Smooth muscle cell (in vitro differentiated cells): ENCODE results near the gene EIF4E1B. TPM values are rescaled to one million over a fixed set of nuclear protein-coding genes. Genes with fewer than 3 reads are reported as not detected.

Experiments
- DNase-seq: peaks from one replicate; lab custom pipeline; 2025; ENCODE audit not compliant: unreplicated experiment; lab: John Stamatoyannopoulos, UW
- H2AFZ ChIP-seq: fragments of 200-600 bp; sonication (generic); 2 replicates; pipeline ENCODE4 v1.6.0; 2016; ENCODE audit warnings: antibody characterized with exemption, low read depth, mild to moderate bottlenecking
- H3F3A ChIP-seq: fragments of 200-600 bp; sonication (generic); 2 replicates; pipeline ENCODE4 v1.6.0; 2017; ENCODE audit warnings: antibody characterized with exemption, low read depth
- H3K27ac ChIP-seq: fragments of 200-600 bp; sonication (generic); 2 replicates; pipeline ENCODE4 v1.5.1; 2016; ENCODE audit warnings: low read depth, mild to moderate bottlenecking
- H3K27me3 ChIP-seq: fragments of 200-600 bp; sonication (generic); 2 replicates; pipeline ENCODE4 v1.6.1; 2016; ENCODE audit warnings: low read depth, mild to moderate bottlenecking
- H3K36me3 ChIP-seq: fragments of 200-600 bp; sonication (generic); 2 replicates; pipeline ENCODE4 v1.5.1; 2016; ENCODE audit warnings: low read depth
- H3K4me1 ChIP-seq: fragments of 200-600 bp; sonication (generic); 2 replicates; pipeline ENCODE4 v1.5.1; 2016; ENCODE audit warnings: low read depth
- H3K4me2 ChIP-seq: fragments of 200-600 bp; sonication (generic); 2 replicates; pipeline ENCODE4 v1.6.0; 2016; ENCODE audit warnings: mild to moderate bottlenecking
- H3K4me3 ChIP-seq: fragments of 200-600 bp; sonication (generic); 2 replicates; pipeline ENCODE4 v1.5.1; 2016; ENCODE audit warnings: mild to moderate bottlenecking
- H3K79me2 ChIP-seq: fragments of 200-600 bp; sonication (generic); 2 replicates; pipeline ENCODE4 v1.6.0; 2016; ENCODE audit warnings: low read depth, mild to moderate bottlenecking
- H3K9ac ChIP-seq: fragments of 200-600 bp; sonication (generic); 2 replicates; pipeline ENCODE4 v1.6.0; 2016; ENCODE audit warnings: low read depth
- H3K9me3 ChIP-seq: fragments of 200-600 bp; sonication (generic); replicated peaks from 2 replicates; pipeline ENCODE4 v1.5.1; 2016; ENCODE audit warnings: low read depth
- H4K20me1 ChIP-seq: fragments of 200-600 bp; sonication (generic); 2 replicates; pipeline ENCODE4 v1.6.0; 2016; ENCODE audit warnings: low read depth
- CTCF ChIP-seq: fragments of 200-600 bp; sonication (generic); IDR thresholded peaks from 2 replicates; pipeline ENCODE4 v1.5.1; 2017; ENCODE audit warnings: borderline replicate concordance, mild to moderate bottlenecking, antibody characterized with exemption; ENCODE audit not compliant: insufficient read depth, poor library complexity, severe bottlenecking
- WGBS: methylation state at CpG from one replicate; pipeline ENCODE4 v1.1.7; 2016; ENCODE audit warnings: low lambda C conversion rate; 5-methylcytosine and 5-hydroxymethylcytosine counted together
- polyA plus RNA-seq: library from polyadenylated mRNA; unstranded; fragments of >200 nt; fragmentation: Nextera tagmentation; extraction: Ambion mirVana; gene quantifications from 2 replicates; pipeline ENCODE4 v1.2.1, GENCODE V29; 2016
- total RNA-seq: library from RNA; depleted of rRNA; stranded (reverse); fragments of >200 nt; gene quantifications from 2 replicates; pipeline ENCODE4 v1.2.3, GENCODE V29; 2014

The EIF4E1B gene
- total and polyA plus RNA-seq, 2 experiments from 2014 or later = not detected

GRCh38 chr5:176647843-176648473, 17.5 kb downstream of the EIF4E1B start:
- peak; percentile 28 for DNase-seq
- Histone ChIP-seq H3K27me3 (no peaks in the 10 kb centered on the region), H3K79me2 (peaks cover 14% of the 10 kb centered on the region), H3K27ac (no peak overlapping the region), H2AFZ (peak overlapping the region; percentile 78), H3K4me1 (peaks cover 11% of the 10 kb centered on the region), H4K20me1 (peaks cover 43% of the 10 kb centered on the region), H3K36me3 (no peaks in the 10 kb centered on the region), H3F3A (no peaks in the 10 kb centered on the region), H3K9me3 (no peaks in the 10 kb centered on the region), H3K4me3 (peak overlapping the region; percentile 88), H3K4me2 (peak overlapping the region; percentile 95), H3K9ac (peak overlapping the region; percentile 79)
- WGBS = 14% methylated on average over 17 of the region's 20 CpGs
- no peak for TF ChIP-seq CTCF

- DNase-seq = no peak
- Histone ChIP-seq H3K4me2 (peak overlapping the region; percentile 95), H3K4me1 (peaks cover 11% of the 10 kb centered on the region), H3K36me3 (no peaks in the 10 kb centered on the region), H2AFZ (no peak overlapping the region), H3K4me3 (peak overlapping the region; percentile 88), H3K27ac (no peak overlapping the region), H3K9ac (no peak overlapping the region), H3F3A (no peaks in the 10 kb centered on the region), H4K20me1 (peaks cover 48% of the 10 kb centered on the region), H3K79me2 (peaks cover 14% of the 10 kb centered on the region), H3K9me3 (no peaks in the 10 kb centered on the region), H3K27me3 (no peaks in the 10 kb centered on the region)
- 87% methylated on average over 15 of the region's 15 CpGs for WGBS
- no peak for TF ChIP-seq CTCF
Measured at GRCh38 chr5:176648474-176649194, 18.2 kb downstream of the EIF4E1B start.

GRCh38 chr5:176650354-176650884, 19.9 kb downstream of the EIF4E1B start:
- Histone ChIP-seq H3K9me3 (no peaks in the 10 kb centered on the region), H3K27me3 (no peaks in the 10 kb centered on the region), H3K79me2 (peaks cover 14% of the 10 kb centered on the region), H3K9ac (no peak overlapping the region), H3F3A (no peaks in the 10 kb centered on the region), H3K4me2 (no peak overlapping the region), H3K27ac (no peak overlapping the region), H3K4me3 (no peak overlapping the region), H4K20me1 (peaks cover 58% of the 10 kb centered on the region), H2AFZ (no peak overlapping the region), H3K36me3 (no peaks in the 10 kb centered on the region), H3K4me1 (peaks cover 11% of the 10 kb centered on the region)
- no peak for TF ChIP-seq CTCF
- no peak for DNase-seq
- WGBS = 80% methylated on average over 7 of the region's 8 CpGs
